ENCODE data around the gene TC2N.

Gene TC2N

GRCh38 chr14:91891101-91891500, 23.8 kb upstream of the TC2N start:
- no peak for TF ChIP-seq FOXP2 (optimal IDR thresholded peaks at IDR 0.05; ENCODE audit: borderline replicate concordance, extremely low read depth, extremely low read length, insufficient read depth)
- no peak for TF ChIP-seq REST (IDR thresholded peaks at IDR 0.05; ENCODE audit: insufficient read depth in 1 of 2, low read depth in 2 of 2, low read length in 2 of 2)
- no peak for TF ChIP-seq SIN3A (IDR thresholded peaks at IDR 0.05; ENCODE audit: borderline replicate concordance, insufficient read depth, low read length)
- TF ChIP-seq POLR2AphosphoS5 (IDR thresholded peaks at IDR 0.05; ENCODE audit: low read depth, low read length) = no peak
- TF ChIP-seq TAF1 (IDR thresholded peaks at IDR 0.05; ENCODE audit: borderline replicate concordance, insufficient read depth, low read length) = no peak

- TF ChIP-seq SIN3A (IDR thresholded peaks at IDR 0.05; ENCODE audit: borderline replicate concordance, insufficient read depth, low read length) (no peak), TAF1 (IDR thresholded peaks at IDR 0.05; ENCODE audit: borderline replicate concordance, insufficient read depth, low read length) (no peak), FOXP2 (optimal IDR thresholded peaks at IDR 0.05; ENCODE audit: borderline replicate concordance, extremely low read depth, extremely low read length, insufficient read depth) (no peak), REST (IDR thresholded peaks at IDR 0.05; ENCODE audit: insufficient read depth in 1 of 2, low read depth in 2 of 2, low read length in 2 of 2) (no peak), POLR2AphosphoS5 (IDR thresholded peaks at IDR 0.05; ENCODE audit: low read depth, low read length) (no peak)
These were observed 23.0 kb upstream of the TC2N start for GRCh38 chr14:91890291-91890749.

DNA sequence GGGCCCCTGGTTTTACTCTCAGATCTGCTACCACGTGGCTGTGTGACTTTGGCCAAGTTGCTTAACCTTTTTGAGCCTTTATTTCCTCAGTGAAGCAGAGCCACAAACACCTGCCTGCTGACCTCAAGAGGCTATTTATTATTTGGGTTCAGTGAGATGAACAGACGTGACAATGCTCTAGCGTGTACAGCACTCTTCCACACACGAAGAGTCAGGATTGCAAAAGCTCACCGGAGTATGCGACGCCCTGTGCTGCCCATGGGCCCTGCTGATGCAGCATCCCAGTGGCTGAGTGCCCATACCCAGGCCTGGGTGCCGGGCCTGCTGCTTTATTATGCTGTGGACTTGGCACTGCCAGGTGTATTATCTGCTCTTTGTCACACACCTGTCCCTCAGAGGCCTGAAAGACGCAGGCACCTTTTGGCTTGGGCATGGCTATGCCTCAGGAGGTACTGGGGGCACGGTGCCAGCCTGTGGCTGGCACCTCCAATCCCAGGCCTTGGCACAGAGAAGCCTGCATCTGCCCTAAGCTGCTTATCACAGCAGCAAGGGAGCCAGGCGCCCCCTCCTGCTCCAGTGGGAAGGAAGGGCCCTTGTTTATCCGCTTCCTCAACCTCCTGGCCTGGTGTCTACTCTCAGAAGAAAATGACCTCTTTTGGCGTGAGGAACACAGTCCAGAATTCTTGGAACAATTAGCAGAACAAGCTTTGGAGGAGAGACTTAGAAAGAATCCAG, 22.3 kb upstream of the TC2N start:
- TF ChIP-seq TAF1 (IDR thresholded peaks at IDR 0.05; ENCODE audit: borderline replicate concordance, insufficient read depth, low read length) (no peak), FOXP2 (optimal IDR thresholded peaks at IDR 0.05; ENCODE audit: borderline replicate concordance, extremely low read depth, extremely low read length, insufficient read depth) (no peak), REST (IDR thresholded peaks at IDR 0.05; ENCODE audit: insufficient read depth in 1 of 2, low read depth in 2 of 2, low read length in 2 of 2) (no peak), SIN3A (IDR thresholded peaks at IDR 0.05; ENCODE audit: borderline replicate concordance, insufficient read depth, low read length) (no peak), POLR2AphosphoS5 (IDR thresholded peaks at IDR 0.05; ENCODE audit: low read depth, low read length) (no peak)

- TF ChIP-seq TAF1 (IDR thresholded peaks at IDR 0.05; ENCODE audit: borderline replicate concordance, insufficient read depth, low read length) (no peak), POLR2AphosphoS5 (IDR thresholded peaks at IDR 0.05; ENCODE audit: low read depth, low read length) (no peak), REST (IDR thresholded peaks at IDR 0.05; ENCODE audit: insufficient read depth in 1 of 2, low read depth in 2 of 2, low read length in 2 of 2) (no peak), FOXP2 (optimal IDR thresholded peaks at IDR 0.05; ENCODE audit: borderline replicate concordance, extremely low read depth, extremely low read length, insufficient read depth) (no peak), SIN3A (IDR thresholded peaks at IDR 0.05; ENCODE audit: borderline replicate concordance, insufficient read depth, low read length) (no peak)
These were observed 21.5 kb upstream of the TC2N start for GRCh38 chr14:91888641-91889476.

Data from PFSK-1 (cell line).